ENCODE results near the gene HLTF.
"Not testable (repeated sequence)": the region's sequence is repeated elsewhere in the genome, so short reads cannot be mapped to it uniquely, and the experiment has no call there.

The HLTF gene

GRCh38 chr3:148992635-148993255 is 93.6 kb downstream of the HLTF start:
- in situ Hi-C loops (cut with HindIII; ENCODE audit: low sequenced_read_pairs): no loop called here
- DNase-seq (ENCODE audit: low read depth, low spot score): no peak
- H3K4me3 ChIP-seq (ENCODE audit: low read depth, low read length): peak overlapping the region; percentile 60

GRCh38 chr3:148992027-148992634 is 94.2 kb downstream of the HLTF start:
- no peak for TF ChIP-seq CTCF (IDR thresholded peaks at IDR 0.05; ENCODE audit: low read depth, low read length)
- in situ Hi-C loops (cut with HindIII; ENCODE audit: low sequenced_read_pairs): no loop called here
- DNase-seq (ENCODE audit: low read depth, low spot score): peak; percentile 33
- H3K4me3 ChIP-seq (ENCODE audit: low read depth, low read length): peak overlapping the region; percentile 60

More at GRCh38 chr3:148992635-148993255, 93.6 kb downstream of the HLTF start:
- TF ChIP-seq CTCF (IDR thresholded peaks at IDR 0.05; ENCODE audit: low read depth, low read length): no peak

GRCh38 chr3:148991219-148992026 is 94.9 kb downstream of the HLTF start, which contains the start of gene GYG1:
Gene GYG1 (plus strand): TSS chr3:148991540. CDS start chr3:148991641, 101 bp downstream.
- H3K4me3 ChIP-seq (ENCODE audit: low read depth, low read length): peak within 1 kb of the TSS; percentile 60
- TF ChIP-seq CTCF (IDR thresholded peaks at IDR 0.05; ENCODE audit: low read depth, low read length): peak; percentile 22
- DNase-seq (ENCODE audit: low read depth, low spot score): peak; percentile 87
- in situ Hi-C loops (cut with HindIII; ENCODE audit: low sequenced_read_pairs): no loop called here

- in situ Hi-C loops (cut with HindIII; ENCODE audit: low sequenced_read_pairs): no loop called here
- DNase-seq (ENCODE audit: low read depth, low spot score): no peak
- no peak for TF ChIP-seq CTCF (IDR thresholded peaks at IDR 0.05; ENCODE audit: low read depth, low read length)
- no peak overlapping the region for H3K4me3 ChIP-seq (ENCODE audit: low read depth, low read length)
Observed at GRCh38 chr3:148990236-148990635, 96.1 kb downstream of the HLTF start.

DNA sequence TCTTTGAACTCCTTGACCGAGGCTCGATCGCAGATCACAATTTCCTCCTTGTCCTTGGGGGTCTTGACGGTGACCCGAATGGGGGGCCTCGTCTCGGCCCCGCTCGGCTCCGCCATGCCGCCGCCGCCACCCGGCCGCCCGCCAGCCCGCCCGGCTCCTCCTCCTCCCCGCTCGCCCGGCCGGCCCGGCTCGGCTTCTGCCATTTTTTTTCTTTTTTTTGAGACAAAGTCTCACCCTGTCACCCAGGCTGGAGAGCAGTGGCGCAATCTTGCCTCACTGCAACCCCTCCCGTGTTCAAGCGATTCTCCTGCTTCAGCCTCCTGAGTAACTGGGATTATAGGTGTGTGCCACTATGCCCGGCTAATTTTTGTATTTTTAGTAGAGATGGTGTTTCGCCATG is 98.8 kb downstream of the HLTF start:
- DNase-seq (ENCODE audit: low read depth, low spot score); in situ Hi-C loops (cut with HindIII; ENCODE audit: low sequenced_read_pairs); H3K4me3 ChIP-seq (ENCODE audit: low read depth, low read length): not testable (repeated sequence)

DNA sequence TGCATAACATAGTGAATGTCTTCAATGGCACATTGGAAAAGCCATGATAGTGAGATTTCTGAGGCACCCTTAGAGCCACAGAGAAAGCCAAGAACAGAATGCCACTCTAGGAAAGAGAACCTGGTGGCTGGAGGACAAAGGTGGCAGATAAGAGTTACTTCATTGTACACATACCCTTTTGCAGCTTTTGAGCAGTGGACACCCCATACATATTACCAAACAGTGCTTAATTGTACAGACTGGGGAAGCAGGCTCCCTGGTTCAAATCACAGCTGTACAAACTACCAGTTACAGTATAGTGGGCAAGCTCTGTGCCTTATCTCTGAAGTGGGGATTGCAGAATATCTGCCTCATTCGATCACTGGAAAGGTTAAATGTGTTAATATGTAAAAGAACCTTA is 105.1 kb downstream of the HLTF start:
- in situ Hi-C loops (cut with HindIII; ENCODE audit: low sequenced_read_pairs): no loop called here
- no peak for DNase-seq (ENCODE audit: low read depth, low spot score)
- no peak overlapping the region for H3K4me3 ChIP-seq (ENCODE audit: low read depth, low read length)
- TF ChIP-seq CTCF (IDR thresholded peaks at IDR 0.05; ENCODE audit: low read depth, low read length): no peak

Measured in astrocyte of the spinal cord (primary cell).